ENCODE measurements around the gene TIE1. TPM values are rescaled to one million over a fixed set of nuclear protein-coding genes. Genes with fewer than 3 reads are reported as not detected.

TIE1 gene
- total RNA-seq, 2 experiments from 2014 or later: 0.15 to 0.66 TPM

DNA sequence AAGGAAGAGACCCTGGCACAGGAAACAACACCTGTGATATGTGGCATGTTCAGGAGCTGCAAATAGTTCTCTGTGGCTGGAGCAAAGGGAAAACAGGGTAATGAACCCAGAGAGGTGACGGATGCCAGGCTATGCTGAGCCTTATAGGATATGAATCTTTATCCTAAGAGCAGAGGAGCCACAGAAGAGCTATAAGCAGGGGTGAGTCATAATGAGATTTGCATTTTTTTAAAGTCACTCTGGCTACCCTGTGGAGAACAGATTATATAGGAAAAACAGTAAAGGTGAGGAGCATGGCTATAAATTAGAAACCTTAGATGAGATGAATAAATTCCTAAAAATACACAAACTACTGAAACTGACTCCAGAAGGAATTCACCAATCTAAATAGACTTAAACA lies 24.0 kb downstream of the TIE1 start:
- Histone ChIP-seq H3K4me3 (ENCODE audit: low read depth, low read length, poor library complexity, severe bottlenecking) (no peak overlapping the region), H3K9me3 (ENCODE audit: low read length) (peaks cover 21% of the 10 kb centered on the region), H3K4me2 (ENCODE audit: low read length) (no peak overlapping the region), H3K9me2 (ENCODE audit: insufficient read depth, low read length) (no peaks in the 10 kb centered on the region), H2AFZ (ENCODE audit: low read length) (no peak overlapping the region), H3K79me2 (ENCODE audit: insufficient read depth, low read depth, low read length) (no peaks in the 10 kb centered on the region), H3K27ac (ENCODE audit: low read depth, low read length, poor library complexity, severe bottlenecking) (no peak overlapping the region), H3K4me1 (ENCODE audit: insufficient read depth, low read length, poor library complexity, severe bottlenecking) (peaks cover 4% of the 10 kb centered on the region), H4K20me1 (ENCODE audit: insufficient read depth, low read length) (no peaks in the 10 kb centered on the region), H3K36me3 (ENCODE audit: insufficient read depth, low read length) (no peaks in the 10 kb centered on the region)
- intact Hi-C loops (cut with micrococcal nuclease; ENCODE audit: unreplicated experiment): no loop called here
- CTCF ChIA-PET (ENCODE audit: unreplicated experiment): no interaction called here
- TF ChIP-seq EZH2phosphoT487 (IDR thresholded peaks at IDR 0.05; ENCODE audit: borderline replicate concordance, low read depth, low read length): no peak
- TF ChIP-seq, protein P1, sequence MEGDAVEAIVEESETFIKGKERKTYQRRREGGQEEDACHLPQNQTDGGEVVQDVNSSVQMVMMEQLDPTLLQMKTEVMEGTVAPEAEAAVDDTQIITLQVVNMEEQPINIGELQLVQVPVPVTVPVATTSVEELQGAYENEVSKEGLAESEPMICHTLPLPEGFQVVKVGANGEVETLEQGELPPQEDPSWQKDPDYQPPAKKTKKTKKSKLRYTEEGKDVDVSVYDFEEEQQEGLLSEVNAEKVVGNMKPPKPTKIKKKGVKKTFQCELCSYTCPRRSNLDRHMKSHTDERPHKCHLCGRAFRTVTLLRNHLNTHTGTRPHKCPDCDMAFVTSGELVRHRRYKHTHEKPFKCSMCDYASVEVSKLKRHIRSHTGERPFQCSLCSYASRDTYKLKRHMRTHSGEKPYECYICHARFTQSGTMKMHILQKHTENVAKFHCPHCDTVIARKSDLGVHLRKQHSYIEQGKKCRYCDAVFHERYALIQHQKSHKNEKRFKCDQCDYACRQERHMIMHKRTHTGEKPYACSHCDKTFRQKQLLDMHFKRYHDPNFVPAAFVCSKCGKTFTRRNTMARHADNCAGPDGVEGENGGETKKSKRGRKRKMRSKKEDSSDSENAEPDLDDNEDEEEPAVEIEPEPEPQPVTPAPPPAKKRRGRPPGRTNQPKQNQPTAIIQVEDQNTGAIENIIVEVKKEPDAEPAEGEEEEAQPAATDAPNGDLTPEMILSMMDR (conservative IDR thresholded peaks at IDR 0.05; ENCODE audit: low read length): no peak
- POLR2A ChIA-PET: no interaction called here
- no TSS peak for BruUV-seq (replicated peaks)
- no peak for DNase-seq (ENCODE audit: low spot score)

- no peak for DNase-seq (ENCODE audit: low spot score)
- peaks cover 21% of the 10 kb centered on the region for H3K9me3 ChIP-seq (ENCODE audit: low read length)
- H3K4me2 ChIP-seq (ENCODE audit: low read length): no peak overlapping the region
- H4K20me1 ChIP-seq (ENCODE audit: insufficient read depth, low read length): no peaks in the 10 kb centered on the region
- no peak overlapping the region for H3K27ac ChIP-seq (ENCODE audit: low read depth, low read length, poor library complexity, severe bottlenecking)
- no TSS peak for BruUV-seq (replicated peaks)
- no peaks in the 10 kb centered on the region for H3K79me2 ChIP-seq (ENCODE audit: insufficient read depth, low read depth, low read length)
- TF ChIP-seq, protein P1 (conservative IDR thresholded peaks at IDR 0.05; ENCODE audit: low read length): no peak
- TF ChIP-seq EZH2phosphoT487 (IDR thresholded peaks at IDR 0.05; ENCODE audit: borderline replicate concordance, low read depth, low read length): no peak
- intact Hi-C loops (cut with micrococcal nuclease; ENCODE audit: unreplicated experiment): no loop called here
- H2AFZ ChIP-seq (ENCODE audit: low read length): no peak overlapping the region
- no peaks in the 10 kb centered on the region for H3K36me3 ChIP-seq (ENCODE audit: insufficient read depth, low read length)
- no peaks in the 10 kb centered on the region for H3K9me2 ChIP-seq (ENCODE audit: insufficient read depth, low read length)
- H3K4me1 ChIP-seq (ENCODE audit: insufficient read depth, low read length, poor library complexity, severe bottlenecking): peaks cover 4% of the 10 kb centered on the region
- no peak overlapping the region for H3K4me3 ChIP-seq (ENCODE audit: low read depth, low read length, poor library complexity, severe bottlenecking)
- CTCF ChIA-PET (ENCODE audit: unreplicated experiment): no interaction called here
- POLR2A ChIA-PET: no interaction called here
Measured at GRCh38 chr1:43325381-43325780, 24.6 kb downstream of the TIE1 start.

DNA sequence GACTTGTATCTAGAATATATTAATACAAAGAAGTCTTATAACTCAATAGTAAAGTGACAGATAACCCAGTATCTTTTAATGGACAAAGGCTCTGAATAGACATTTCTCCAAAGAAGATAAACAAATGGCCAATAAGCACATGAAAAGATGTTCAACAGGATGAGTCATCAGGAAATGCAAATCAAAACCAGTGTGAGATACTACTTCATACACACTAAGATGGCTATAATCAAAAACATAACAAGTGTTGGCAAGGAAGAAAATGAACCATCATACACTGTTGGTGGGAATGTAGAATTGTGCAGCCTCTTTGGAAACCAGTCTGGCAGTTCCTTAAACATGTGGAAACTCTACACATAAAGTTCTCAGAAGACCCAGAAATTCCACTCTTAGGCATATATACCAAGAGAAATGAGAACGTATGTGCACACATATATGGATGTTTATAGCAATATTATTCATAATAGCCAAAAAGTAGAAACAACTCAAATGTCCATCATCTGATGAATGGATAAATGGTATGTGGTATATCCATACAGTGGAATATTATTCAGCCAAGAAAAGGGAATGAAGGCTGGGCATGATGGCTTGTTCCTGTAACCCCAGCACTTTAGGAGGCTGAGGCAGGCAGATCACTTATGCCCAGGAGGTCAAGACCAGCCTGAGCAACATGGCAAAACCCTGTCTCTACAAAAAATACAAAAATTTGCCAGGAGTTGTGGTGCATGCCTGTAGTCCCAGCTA lies 26.9 kb downstream of the TIE1 start:
- Histone ChIP-seq H2AFZ (ENCODE audit: low read length) (no peak overlapping the region), H3K4me1 (ENCODE audit: insufficient read depth, low read length, poor library complexity, severe bottlenecking) (peaks cover 4% of the 10 kb centered on the region), H3K4me3 (ENCODE audit: low read depth, low read length, poor library complexity, severe bottlenecking) (no peak overlapping the region), H3K27ac (ENCODE audit: low read depth, low read length, poor library complexity, severe bottlenecking) (no peak overlapping the region), H3K79me2 (ENCODE audit: insufficient read depth, low read depth, low read length) (no peaks in the 10 kb centered on the region), H3K4me2 (ENCODE audit: low read length) (no peak overlapping the region), H4K20me1 (ENCODE audit: insufficient read depth, low read length) (no peaks in the 10 kb centered on the region), H3K36me3 (ENCODE audit: insufficient read depth, low read length) (no peaks in the 10 kb centered on the region), H3K9me2 (ENCODE audit: insufficient read depth, low read length) (no peaks in the 10 kb centered on the region), H3K9me3 (ENCODE audit: low read length) (peaks cover 21% of the 10 kb centered on the region)
- intact Hi-C loops (cut with micrococcal nuclease; ENCODE audit: unreplicated experiment): no loop called here
- DNase-seq (ENCODE audit: low spot score): no peak
- BruUV-seq (replicated peaks): no TSS peak
- TF ChIP-seq, protein P1 (conservative IDR thresholded peaks at IDR 0.05; ENCODE audit: low read length): no peak
- TF ChIP-seq EZH2phosphoT487 (IDR thresholded peaks at IDR 0.05; ENCODE audit: borderline replicate concordance, low read depth, low read length): no peak
- ChIA-PET POLR2A (no interaction called here), CTCF (ENCODE audit: unreplicated experiment) (no interaction called here)
